Right ventricle myocardium inferior (tissue), 1 donor: ENCODE results near the gene CLCN1. TPM values are rescaled to one million over a fixed set of nuclear protein-coding genes. Genes with fewer than 3 reads are reported as not detected.

Source experiments
- ATAC-seq: fragments of 200-7000 bp; cut with Tn5 transposase; one replicate; pipeline ENCODE4 v1.9.1; 2020; ENCODE audit warnings: mild to moderate bottlenecking, moderate library complexity
- DNase-seq: peaks from one replicate; pipeline ENCODE4 v3.0.0; 2021; ENCODE audit errors: missing footprints
- intact Hi-C: fragments of 100-400 bp; cut with DNase I; formaldehyde crosslinking; loops from one replicate; pipeline ENCODE4 v1.11.0; 2022
- total RNA-seq: library from RNA; stranded (reverse); fragmentation: NEBNext Ultra II Directional; extraction: Animal tissue kit (Norgen Biotek cat#: 25700); gene quantifications from one replicate; pipeline ENCODE4 v1.2.1, GENCODE V29; 2021
- donor health status: DM: no; HTN: yes; CAD: no; lungs with severe emphysema.

The CLCN1 gene
- total RNA-seq, 1 donor from 2014 or later: not detected

GRCh38 chr7:143356414-143357050, 40.6 kb downstream of the CLCN1 start:
- DNase-seq (no peak), ATAC-seq (no peak)
- intact Hi-C loops: no loop called here

GRCh38 chr7:143358626-143359025, 42.7 kb downstream of the CLCN1 start:
- intact Hi-C loops: no loop called here
- ATAC-seq (no peak), DNase-seq (no peak)

- intact Hi-C loops: no loop called here
- no peak for ATAC-seq
- no peak for DNase-seq
Measured at GRCh38 chr7:143359771-143360353, 44.0 kb downstream of the CLCN1 start.

- ATAC-seq: no peak
- no peak for DNase-seq
- intact Hi-C loops: no loop called here
Measured at GRCh38 chr7:143360788-143361551, 45.1 kb downstream of the CLCN1 start.

GRCh38 chr7:143361552-143362130, 45.7 kb downstream of the CLCN1 start:
- intact Hi-C loops: no loop called here
- no peak for ATAC-seq
- no peak for DNase-seq

GRCh38 chr7:143362131-143363015, 46.5 kb downstream of the CLCN1 start, which contains the start of gene FAM131B:
FAM131B (minus strand) TSS chr7:143362713; CDS start chr7:143362603, 110 bp downstream.
- intact Hi-C loops: no loop called here
- DNase-seq: peak; percentile 72
- ATAC-seq: no peak

- DNase-seq (peak; percentile 35), ATAC-seq (no peak)
- intact Hi-C loops: no loop called here
Measured at GRCh38 chr7:143363016-143363937, 47.4 kb downstream of the CLCN1 start.

GRCh38 chr7:143367972-143368371, 52.1 kb downstream of the CLCN1 start:
- ATAC-seq (no peak), DNase-seq (peak; percentile 45)
- intact Hi-C loops: no loop called here

GRCh38 chr7:143368387-143368786, 52.5 kb downstream of the CLCN1 start:
- DNase-seq (peak; percentile 9), ATAC-seq (no peak)
- intact Hi-C loops: no loop called here

- intact Hi-C loops: no loop called here
- ATAC-seq (no peak), DNase-seq (no peak)
Measured at GRCh38 chr7:143369678-143370651, 54.1 kb downstream of the CLCN1 start.

- DNase-seq: peak; percentile 71
- intact Hi-C loops: no loop called here
- ATAC-seq: peak; percentile 66
Measured at GRCh38 chr7:143372070-143372469, 56.2 kb downstream of the CLCN1 start.

- ATAC-seq (no peak), DNase-seq (peak; percentile 56)
- intact Hi-C loops: no loop called here
Measured at GRCh38 chr7:143373255-143373794, 57.4 kb downstream of the CLCN1 start.

- intact Hi-C loops: no loop called here
- ATAC-seq: peak; percentile 29
- peak; percentile 34 for DNase-seq
Measured at GRCh38 chr7:143374561-143374960, 58.6 kb downstream of the CLCN1 start.

- DNase-seq (peak; percentile 57), ATAC-seq (no peak)
- intact Hi-C loops: no loop called here
Measured at GRCh38 chr7:143375298-143376034, 59.6 kb downstream of the CLCN1 start.

GRCh38 chr7:143376396-143376795, 60.5 kb downstream of the CLCN1 start:
- DNase-seq (no peak), ATAC-seq (no peak)
- intact Hi-C loops: no loop called here
